ENCODE results near the gene SLC17A5. TPM values are rescaled to one million over a fixed set of nuclear protein-coding genes. Genes with fewer than 3 reads are reported as not detected.

Gene SLC17A5
- total and polyA plus RNA-seq, 9 of the 15 experiments (the other 6 are each of a cell fraction or from before 2014, with no cell fraction given) = 1.3 to 7.2 (median 3.4) TPM

GRCh38 chr6:73610444-73611275 is 43.1 kb downstream of the SLC17A5 start (continued):
- TF ChIP-seq, protein P1, sequence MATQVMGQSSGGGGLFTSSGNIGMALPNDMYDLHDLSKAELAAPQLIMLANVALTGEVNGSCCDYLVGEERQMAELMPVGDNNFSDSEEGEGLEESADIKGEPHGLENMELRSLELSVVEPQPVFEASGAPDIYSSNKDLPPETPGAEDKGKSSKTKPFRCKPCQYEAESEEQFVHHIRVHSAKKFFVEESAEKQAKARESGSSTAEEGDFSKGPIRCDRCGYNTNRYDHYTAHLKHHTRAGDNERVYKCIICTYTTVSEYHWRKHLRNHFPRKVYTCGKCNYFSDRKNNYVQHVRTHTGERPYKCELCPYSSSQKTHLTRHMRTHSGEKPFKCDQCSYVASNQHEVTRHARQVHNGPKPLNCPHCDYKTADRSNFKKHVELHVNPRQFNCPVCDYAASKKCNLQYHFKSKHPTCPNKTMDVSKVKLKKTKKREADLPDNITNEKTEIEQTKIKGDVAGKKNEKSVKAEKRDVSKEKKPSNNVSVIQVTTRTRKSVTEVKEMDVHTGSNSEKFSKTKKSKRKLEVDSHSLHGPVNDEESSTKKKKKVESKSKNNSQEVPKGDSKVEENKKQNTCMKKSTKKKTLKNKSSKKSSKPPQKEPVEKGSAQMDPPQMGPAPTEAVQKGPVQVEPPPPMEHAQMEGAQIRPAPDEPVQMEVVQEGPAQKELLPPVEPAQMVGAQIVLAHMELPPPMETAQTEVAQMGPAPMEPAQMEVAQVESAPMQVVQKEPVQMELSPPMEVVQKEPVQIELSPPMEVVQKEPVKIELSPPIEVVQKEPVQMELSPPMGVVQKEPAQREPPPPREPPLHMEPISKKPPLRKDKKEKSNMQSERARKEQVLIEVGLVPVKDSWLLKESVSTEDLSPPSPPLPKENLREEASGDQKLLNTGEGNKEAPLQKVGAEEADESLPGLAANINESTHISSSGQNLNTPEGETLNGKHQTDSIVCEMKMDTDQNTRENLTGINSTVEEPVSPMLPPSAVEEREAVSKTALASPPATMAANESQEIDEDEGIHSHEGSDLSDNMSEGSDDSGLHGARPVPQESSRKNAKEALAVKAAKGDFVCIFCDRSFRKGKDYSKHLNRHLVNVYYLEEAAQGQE (IDR thresholded peaks at IDR 0.05; ENCODE audit: borderline replicate concordance) = peak; percentile 69
- TF ChIP-seq, protein P1 (CRISPR knock-in tag; IDR thresholded peaks at IDR 0.05; ENCODE audit: low read depth) = no peak
- TF ChIP-seq, protein P2, sequence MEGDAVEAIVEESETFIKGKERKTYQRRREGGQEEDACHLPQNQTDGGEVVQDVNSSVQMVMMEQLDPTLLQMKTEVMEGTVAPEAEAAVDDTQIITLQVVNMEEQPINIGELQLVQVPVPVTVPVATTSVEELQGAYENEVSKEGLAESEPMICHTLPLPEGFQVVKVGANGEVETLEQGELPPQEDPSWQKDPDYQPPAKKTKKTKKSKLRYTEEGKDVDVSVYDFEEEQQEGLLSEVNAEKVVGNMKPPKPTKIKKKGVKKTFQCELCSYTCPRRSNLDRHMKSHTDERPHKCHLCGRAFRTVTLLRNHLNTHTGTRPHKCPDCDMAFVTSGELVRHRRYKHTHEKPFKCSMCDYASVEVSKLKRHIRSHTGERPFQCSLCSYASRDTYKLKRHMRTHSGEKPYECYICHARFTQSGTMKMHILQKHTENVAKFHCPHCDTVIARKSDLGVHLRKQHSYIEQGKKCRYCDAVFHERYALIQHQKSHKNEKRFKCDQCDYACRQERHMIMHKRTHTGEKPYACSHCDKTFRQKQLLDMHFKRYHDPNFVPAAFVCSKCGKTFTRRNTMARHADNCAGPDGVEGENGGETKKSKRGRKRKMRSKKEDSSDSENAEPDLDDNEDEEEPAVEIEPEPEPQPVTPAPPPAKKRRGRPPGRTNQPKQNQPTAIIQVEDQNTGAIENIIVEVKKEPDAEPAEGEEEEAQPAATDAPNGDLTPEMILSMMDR (IDR thresholded peaks at IDR 0.05 in 2 of 3, conservative IDR thresholded peaks at IDR 0.05 in 1 of 3; ENCODE audit: insufficient read depth in 2 of 3, low read depth in 1 of 3, low read length in 3 of 3) = peak; percentile 41 to 72 (median 50); a peak in 4 of 6 replicates
- TF ChIP-seq ZFX (CRISPR knock-in tag; IDR thresholded peaks at IDR 0.05) (no peak), RAD21 (CRISPR knock-in tag; conservative IDR thresholded peaks at IDR 0.05 in 1 of 2, IDR thresholded peaks at IDR 0.05 in 1 of 2) (peak; percentile 83 to 86), ZNF384 (IDR thresholded peaks at IDR 0.05; ENCODE audit: low read depth, low read length) (peak; percentile 74; the same call in 1 of the 2 replicates)

All from K562 (cell line).